Subcutaneous abdominal adipose tissue (tissue), 5 donors: ENCODE data around the gene SIGLEC7.

Experiments
- H3K27ac ChIP-seq: one replicate; pipeline ENCODE4 v1.7.0; 2013; ENCODE audit warnings: low read depth, mild to moderate bottlenecking, inconsistent platforms, low read length, moderate library complexity
- H3K27me3 ChIP-seq, 5 donors: one replicate each; pipeline ENCODE4 v1.7.0; 2013; ENCODE audit warnings: low read length in 5 of 5, inconsistent platforms in 1 of 5; ENCODE audit not compliant: control insufficient read depth in 5 of 5, insufficient read depth in 4 of 5
- H3K36me3 ChIP-seq, 5 donors: one replicate each; pipeline ENCODE4 v1.7.0; 2013; ENCODE audit warnings: low read length in 5 of 5; ENCODE audit not compliant: control insufficient read depth in 5 of 5, insufficient read depth in 5 of 5
- H3K4me1 ChIP-seq, 5 donors: one replicate each; pipeline ENCODE4 v1.7.0; 2013; ENCODE audit warnings: low read length in 5 of 5, mild to moderate bottlenecking in 3 of 5, moderate library complexity in 1 of 5; ENCODE audit not compliant: control insufficient read depth in 5 of 5, insufficient read depth in 5 of 5
- H3K4me3 ChIP-seq, 5 donors: one replicate each; pipeline ENCODE4 v1.7.0; 2013; ENCODE audit warnings: low read length in 5 of 5, low read depth in 1 of 5
- H3K9ac ChIP-seq, 5 donors: one replicate each; pipeline ENCODE4 v1.7.0; 2013; ENCODE audit warnings: low read length in 5 of 5, mild to moderate bottlenecking in 4 of 5, moderate library complexity in 3 of 5
- H3K9me3 ChIP-seq, 5 donors: one replicate each; pipeline ENCODE4 v1.7.0; 2013; ENCODE audit warnings: low read length in 5 of 5; ENCODE audit not compliant: control insufficient read depth in 5 of 5
- donor health status: healthy.
- donor health status: healthy.
- donor health status: healthy.
- donor health status: healthy.
- donor health status: healthy.

Gene SIGLEC7

GRCh38 chr19:51181377-51181912 lies 39.3 kb downstream of the SIGLEC7 start:
- Histone ChIP-seq H3K9me3 (no peaks in the 10 kb centered on the region), H3K27ac (no peak overlapping the region)

DNA sequence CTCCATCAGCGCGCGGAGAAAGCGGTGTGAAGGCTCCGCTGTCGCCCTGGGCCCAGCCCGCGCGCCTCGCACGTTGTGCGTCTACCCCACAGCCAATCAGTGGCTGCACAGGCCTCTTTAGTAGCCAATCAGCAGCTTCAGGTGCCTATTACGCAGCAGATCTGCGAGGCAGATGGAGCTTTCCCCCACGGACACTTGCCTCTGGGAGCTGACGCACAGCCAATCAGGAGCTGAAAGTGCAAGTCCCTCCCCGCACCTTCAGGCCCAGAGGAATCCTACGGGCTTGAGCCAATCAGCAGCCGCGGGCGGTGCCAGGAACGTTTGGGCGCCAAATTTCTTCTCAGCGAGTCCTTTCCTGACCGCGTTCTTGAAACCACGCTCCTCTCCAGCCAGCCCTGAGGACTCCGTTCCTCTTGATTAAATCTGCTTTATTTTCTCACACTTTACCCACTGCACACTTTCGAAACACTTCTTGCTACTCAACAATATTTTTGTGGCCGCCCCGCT lies 39.9 kb downstream of the SIGLEC7 start:
- Histone ChIP-seq H3K9ac (no peak overlapping the region), H3K4me1 (peaks cover 0 to 3% (median 0%) of the 10 kb centered on the region in 5 donors), H3K9me3 (no peaks in the 10 kb centered on the region), H3K4me3 (no peak overlapping the region), H3K27me3 (peaks cover 3 to 21% (median 15%) of the 10 kb centered on the region in 5 donors), H3K36me3 (no peaks in the 10 kb centered on the region), H3K27ac (no peak overlapping the region)

More at GRCh38 chr19:51181377-51181912, 39.3 kb downstream of the SIGLEC7 start:
- Histone ChIP-seq H3K9ac (no peak overlapping the region), H3K4me3 (no peak overlapping the region), H3K4me1 (peaks cover 0 to 3% (median 0%) of the 10 kb centered on the region in 5 donors), H3K36me3 (no peaks in the 10 kb centered on the region), H3K27me3 (peaks cover 5 to 23% (median 16%) of the 10 kb centered on the region in 5 donors)

DNA sequence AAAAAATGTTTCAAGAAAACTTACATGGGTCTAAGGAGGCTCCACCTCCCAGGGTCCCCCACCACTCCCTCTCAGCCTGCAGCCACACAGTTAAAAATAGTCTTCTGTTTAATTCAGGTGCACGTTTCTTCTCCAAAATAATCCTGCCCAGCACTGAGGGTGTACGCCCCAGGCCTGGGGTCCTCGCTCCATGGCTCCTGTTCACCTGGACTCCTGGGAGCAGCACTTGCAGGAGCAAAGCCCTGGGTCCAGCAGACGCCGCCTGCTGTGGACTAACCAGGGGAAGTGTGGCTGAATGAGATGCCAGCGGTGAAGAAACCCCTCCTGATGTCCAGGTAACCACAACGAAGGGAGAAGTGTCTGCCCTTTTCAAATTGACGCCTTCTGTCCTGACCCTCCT lies 41.5 kb downstream of the SIGLEC7 start:
- peaks cover 3 to 26% (median 15%) of the 10 kb centered on the region in 5 donors for H3K27me3 ChIP-seq
- peaks cover 0 to 3% (median 0%) of the 10 kb centered on the region in 5 donors for H3K4me1 ChIP-seq
- H3K4me3 ChIP-seq: no peak overlapping the region
- H3K9ac ChIP-seq: no peak overlapping the region
- no peaks in the 10 kb centered on the region for H3K36me3 ChIP-seq
- H3K9me3 ChIP-seq: peaks cover 0 to 4% (median 0%) of the 10 kb centered on the region in 5 donors
- no peak overlapping the region for H3K27ac ChIP-seq

DNA sequence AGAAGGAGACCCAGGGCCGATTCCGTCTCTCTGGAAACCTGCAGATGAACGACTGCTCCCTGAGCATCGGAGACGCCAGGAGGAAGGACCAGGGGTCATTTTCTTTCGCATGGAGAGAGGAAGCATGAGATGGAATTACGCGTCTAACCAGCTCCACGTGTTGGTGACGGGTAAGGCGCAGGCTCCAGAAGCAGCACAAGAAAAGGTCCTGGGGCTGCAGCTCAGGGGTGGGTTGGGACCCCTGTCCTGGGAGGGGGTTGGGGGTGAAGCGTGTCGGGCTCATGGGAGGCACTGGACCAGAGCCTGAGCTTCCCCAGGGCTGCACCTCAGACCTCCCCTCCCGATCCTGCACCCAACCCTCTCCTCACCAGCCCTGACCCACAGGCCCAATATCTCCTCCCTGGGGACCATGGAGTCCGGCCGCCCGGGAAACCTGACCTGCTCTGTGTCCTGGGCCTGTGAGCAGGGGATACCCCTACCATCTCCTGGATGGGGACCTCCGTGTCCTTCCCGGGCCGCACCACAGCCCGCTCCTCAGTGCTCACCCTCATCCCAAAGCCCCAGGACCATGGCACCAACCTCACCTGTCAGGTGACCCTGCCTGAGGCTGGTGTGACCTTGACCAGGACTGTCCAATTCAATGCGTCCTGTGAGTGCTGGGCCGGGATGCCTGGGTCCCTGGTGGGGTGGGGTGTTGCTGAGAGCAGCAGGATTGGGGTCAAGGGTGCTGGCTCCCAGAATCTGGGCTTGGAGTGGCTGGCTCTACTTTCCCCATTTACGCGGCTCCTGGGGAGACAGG lies 43.2 kb downstream of the SIGLEC7 start:
- H3K9ac ChIP-seq: no peak overlapping the region
- H3K27me3 ChIP-seq: peaks cover 4 to 26% (median 15%) of the 10 kb centered on the region in 5 donors
- H3K36me3 ChIP-seq: no peaks in the 10 kb centered on the region
- no peak overlapping the region for H3K27ac ChIP-seq
- peaks cover 0 to 4% (median 0%) of the 10 kb centered on the region in 5 donors for H3K9me3 ChIP-seq
- H3K4me1 ChIP-seq: peaks cover 0 to 3% (median 0%) of the 10 kb centered on the region in 5 donors
- no peak overlapping the region for H3K4me3 ChIP-seq

- Histone ChIP-seq H3K27me3 (peaks cover 6 to 26% (median 15%) of the 10 kb centered on the region in 5 donors), H3K9ac (no peak overlapping the region), H3K4me1 (peaks cover 0 to 3% (median 0%) of the 10 kb centered on the region in 5 donors), H3K9me3 (peaks cover 0 to 4% (median 0%) of the 10 kb centered on the region in 5 donors), H3K36me3 (no peaks in the 10 kb centered on the region), H3K27ac (no peak overlapping the region), H3K4me3 (no peak overlapping the region)
Observed at GRCh38 chr19:51185868-51186215, 43.7 kb downstream of the SIGLEC7 start.

DNA sequence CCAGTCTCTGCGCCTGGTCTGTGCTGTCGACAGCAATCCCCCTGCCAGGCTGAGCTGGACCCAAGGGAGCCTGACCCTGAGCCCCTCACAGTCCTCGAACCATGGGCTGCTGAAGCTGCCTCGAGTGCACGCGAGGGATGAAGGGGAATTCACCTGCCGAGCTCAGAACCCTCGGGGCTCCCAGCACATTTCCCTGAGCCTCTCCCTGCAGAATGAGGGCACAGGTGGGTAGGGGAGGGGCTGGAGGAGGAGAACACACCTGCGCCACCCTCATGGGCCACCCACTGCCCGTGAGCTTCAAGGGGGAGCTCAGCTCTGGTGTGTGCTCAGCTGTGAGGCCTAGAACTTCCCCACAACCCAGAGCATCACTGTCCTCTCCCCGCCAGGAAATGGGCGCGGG lies 44.2 kb downstream of the SIGLEC7 start:
- no peak overlapping the region for H3K9ac ChIP-seq

DNA sequence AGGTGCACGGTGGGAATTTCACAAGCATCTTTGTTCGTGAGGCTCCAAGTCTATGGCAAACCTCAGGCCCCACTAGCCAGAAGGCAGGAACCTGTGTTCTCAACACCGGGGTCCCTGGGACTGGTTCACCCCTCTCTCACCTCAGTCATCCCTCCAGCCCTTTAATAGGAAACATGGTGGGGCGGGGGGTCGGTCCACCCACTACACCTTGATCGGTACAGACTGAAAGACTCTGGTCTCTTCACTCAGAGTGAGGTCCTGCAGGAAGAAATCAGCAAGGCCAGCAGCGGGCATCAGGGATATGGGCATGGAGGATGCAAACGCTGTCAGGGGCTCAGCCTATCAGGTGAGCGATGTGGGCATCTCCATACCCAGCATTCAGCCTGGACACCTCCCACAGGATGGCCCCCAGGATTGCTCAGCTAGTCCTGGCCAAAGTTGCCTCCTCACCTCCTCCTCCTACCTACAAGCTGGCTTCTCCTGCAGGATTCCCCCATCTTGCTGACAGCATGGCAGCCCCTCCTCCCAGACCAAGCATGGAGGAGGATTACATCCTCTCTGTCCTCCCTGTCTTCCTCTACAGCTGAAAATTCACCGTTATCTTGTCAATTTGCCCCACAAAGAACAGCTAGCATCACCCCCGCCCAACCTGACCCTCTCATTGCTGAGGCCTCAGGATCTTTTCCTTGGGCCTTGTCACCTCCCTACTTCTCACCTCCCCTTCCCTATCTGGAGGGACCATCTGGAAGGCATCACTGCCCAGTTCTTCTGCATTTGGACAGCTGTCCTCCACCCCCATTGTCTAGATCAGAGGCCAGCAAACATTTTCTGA lies 45.5 kb downstream of the SIGLEC7 start:
- Histone ChIP-seq H3K9me3 (peaks cover 0 to 4% (median 0%) of the 10 kb centered on the region in 5 donors), H3K27me3 (peaks cover 3 to 25% (median 15%) of the 10 kb centered on the region in 5 donors), H3K9ac (no peak overlapping the region), H3K4me3 (no peak overlapping the region), H3K4me1 (no peaks in the 10 kb centered on the region), H3K27ac (no peak overlapping the region), H3K36me3 (no peaks in the 10 kb centered on the region)

More for the DNA sequence above, 44.2 kb downstream of the SIGLEC7 start:
- Histone ChIP-seq H3K4me3 (no peak overlapping the region), H3K36me3 (no peaks in the 10 kb centered on the region), H3K27ac (no peak overlapping the region), H3K4me1 (peaks cover 0 to 3% (median 0%) of the 10 kb centered on the region in 5 donors), H3K9me3 (peaks cover 0 to 4% (median 0%) of the 10 kb centered on the region in 5 donors), H3K27me3 (peaks cover 6 to 26% (median 15%) of the 10 kb centered on the region in 5 donors)

- Histone ChIP-seq H3K27me3 (peaks cover 3 to 26% (median 15%) of the 10 kb centered on the region in 5 donors), H3K9ac (no peak overlapping the region), H3K36me3 (no peaks in the 10 kb centered on the region), H3K4me1 (no peaks in the 10 kb centered on the region), H3K4me3 (no peak overlapping the region), H3K27ac (no peak overlapping the region), H3K9me3 (peaks cover 0 to 4% (median 0%) of the 10 kb centered on the region in 5 donors)
Observed at GRCh38 chr19:51188227-51188559, 46.1 kb downstream of the SIGLEC7 start.

DNA sequence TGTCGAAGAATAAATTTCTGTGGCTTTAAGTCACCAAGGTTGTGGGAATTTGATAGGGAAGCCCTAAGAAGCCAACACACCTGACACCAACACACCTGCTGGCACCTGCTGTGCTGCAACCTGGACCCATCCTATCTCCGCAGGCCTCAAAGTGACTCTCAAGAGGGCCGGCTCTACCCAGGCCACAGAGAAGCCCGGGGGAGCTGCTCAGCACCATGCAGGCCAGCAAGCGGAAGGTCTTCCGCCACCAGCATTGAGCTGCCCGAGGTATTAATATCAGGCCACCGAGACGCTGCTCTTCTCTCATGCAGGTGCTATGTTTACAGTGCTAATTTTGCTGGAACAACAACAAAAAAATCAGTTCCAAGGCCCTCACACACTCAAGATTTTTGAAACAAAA lies 50.6 kb downstream of the SIGLEC7 start:
- Histone ChIP-seq H3K4me1 (no peaks in the 10 kb centered on the region), H3K4me3 (no peak overlapping the region), H3K27ac (no peak overlapping the region), H3K9ac (no peak overlapping the region), H3K36me3 (no peaks in the 10 kb centered on the region), H3K27me3 (peaks cover 0 to 6% (median 3%) of the 10 kb centered on the region in 5 donors), H3K9me3 (peaks cover 0 to 4% (median 0%) of the 10 kb centered on the region in 5 donors)
